ENCODE results near the gene NPIPA7.
"Not testable (repeated sequence)": the region's sequence is repeated elsewhere in the genome, so short reads cannot be mapped to it uniquely, and the experiment has no call there.

DNA sequence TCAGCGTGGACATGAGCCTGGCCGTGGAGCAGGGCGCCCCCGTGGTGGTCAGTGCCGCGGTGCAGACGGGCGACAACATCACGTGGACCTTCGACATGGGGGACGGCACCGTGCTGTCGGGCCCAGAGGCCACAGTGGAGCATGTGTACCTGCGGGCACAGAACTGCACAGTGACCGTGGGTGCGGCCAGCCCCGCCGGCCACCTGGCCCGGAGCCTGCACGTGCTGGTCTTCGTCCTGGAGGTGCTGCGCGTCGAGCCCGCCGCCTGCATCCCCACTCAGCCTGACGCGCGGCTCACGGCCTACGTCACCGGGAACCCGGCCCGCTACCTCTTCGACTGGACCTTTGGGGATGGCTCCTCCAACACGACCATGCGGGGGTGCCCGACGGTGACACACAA lies 14.8 kb upstream of the NPIPA7 start:
- TF ChIP-seq, protein P1, sequence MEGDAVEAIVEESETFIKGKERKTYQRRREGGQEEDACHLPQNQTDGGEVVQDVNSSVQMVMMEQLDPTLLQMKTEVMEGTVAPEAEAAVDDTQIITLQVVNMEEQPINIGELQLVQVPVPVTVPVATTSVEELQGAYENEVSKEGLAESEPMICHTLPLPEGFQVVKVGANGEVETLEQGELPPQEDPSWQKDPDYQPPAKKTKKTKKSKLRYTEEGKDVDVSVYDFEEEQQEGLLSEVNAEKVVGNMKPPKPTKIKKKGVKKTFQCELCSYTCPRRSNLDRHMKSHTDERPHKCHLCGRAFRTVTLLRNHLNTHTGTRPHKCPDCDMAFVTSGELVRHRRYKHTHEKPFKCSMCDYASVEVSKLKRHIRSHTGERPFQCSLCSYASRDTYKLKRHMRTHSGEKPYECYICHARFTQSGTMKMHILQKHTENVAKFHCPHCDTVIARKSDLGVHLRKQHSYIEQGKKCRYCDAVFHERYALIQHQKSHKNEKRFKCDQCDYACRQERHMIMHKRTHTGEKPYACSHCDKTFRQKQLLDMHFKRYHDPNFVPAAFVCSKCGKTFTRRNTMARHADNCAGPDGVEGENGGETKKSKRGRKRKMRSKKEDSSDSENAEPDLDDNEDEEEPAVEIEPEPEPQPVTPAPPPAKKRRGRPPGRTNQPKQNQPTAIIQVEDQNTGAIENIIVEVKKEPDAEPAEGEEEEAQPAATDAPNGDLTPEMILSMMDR (conservative IDR thresholded peaks at IDR 0.05 in 1 of 2, IDR thresholded peaks at IDR 0.05 in 1 of 2; ENCODE audit: low read depth in 1 of 2, low read length in 2 of 2) = not testable (repeated sequence)
- TF ChIP-seq EZH2 (IDR thresholded peaks at IDR 0.05; ENCODE audit: low read length, missing control alignments) = not testable (repeated sequence)

Data from fibroblast of lung (primary cell).